Prostate gland (tissue), 2 donors: ENCODE results near the gene KCNA4. TPM values are rescaled to one million over a fixed set of nuclear protein-coding genes. Genes with fewer than 3 reads are reported as not detected.
"Not testable (repeated sequence)": the region's sequence is repeated elsewhere in the genome, so short reads cannot be mapped to it uniquely, and the experiment has no call there.

Source experiments
- DNase-seq: peaks from one replicate; pipeline ENCODE4 v3.0.0-alpha.2; 2019; ENCODE audit warnings: low spot score
- H3K27ac ChIP-seq, 2 donors: fragments of 200-600 bp; sonication (generic); 2 replicates each; pipeline ENCODE4 v1.5.1; 2017 to 2019
- H3K27me3 ChIP-seq: fragments of 200-600 bp; sonication (generic); replicated peaks from 2 replicates; pipeline ENCODE4 v1.5.1; 2019; ENCODE audit not compliant: insufficient read depth
- H3K36me3 ChIP-seq, 2 donors: fragments of 200-600 bp; sonication (generic); 1 replicate in 1 of 2; 2 replicates in 1 of 2; pipeline versions ENCODE4 v1.5.1 to v1.8.1; 2017 to 2019
- H3K4me1 ChIP-seq: fragments of 200-600 bp; sonication (generic); replicated peaks from 2 replicates; pipeline ENCODE4 v1.5.1; 2019
- H3K4me3 ChIP-seq, 2 donors: fragments of 200-600 bp; sonication (generic); 2 replicates each; pipeline ENCODE4 v1.5.1; 2017 to 2019
- H3K9me3 ChIP-seq: fragments of 200-600 bp; sonication (generic); 2 replicates; pipeline ENCODE4 v1.5.1; 2017
- POLR2A ChIP-seq: fragments of 450-650 bp; IDR thresholded peaks from one replicate; pipeline ENCODE4 v1.6.1; 2016; ENCODE audit warnings: antibody characterized with exemption, mild to moderate bottlenecking
- POLR2AphosphoS5 ChIP-seq: sonication (generic); formaldehyde crosslinking; IDR thresholded peaks from one replicate; pipeline ENCODE4 v1.6.1; 2017; ENCODE audit warnings: antibody characterized with exemption
- WGBS: methylation state at CpG from one replicate; pipeline ENCODE4 v1.1.5; 2018; 5-methylcytosine and 5-hydroxymethylcytosine counted together
- intact Hi-C: fragments of 100-400 bp; cut with DNase I; formaldehyde crosslinking; loops from one replicate; pipeline ENCODE4 v1.14.2; 2022
- total RNA-seq, 2 donors: library from RNA; depleted of rRNA; stranded (reverse); fragments of >200 nt; gene quantifications; one replicate each; pipeline ENCODE4 v1.1.0, GENCODE V29; 2016
- TF ChIP-seq, protein P1 (sequence below), 4 experiments: fragments of 200-600 bp in 2 of 4; fragments of 450-650 bp in 2 of 4; sonication (generic) in 2 of 4; IDR thresholded peaks; 1 replicate in 3 of 4; 2 replicates in 1 of 4; pipeline ENCODE4 v1.5.1; 2016 to 2019; ENCODE audit warnings: antibody characterized with exemption in 4 of 4, mild to moderate bottlenecking in 2 of 4, moderate library complexity in 2 of 4

Gene KCNA4
- total RNA-seq, 2 donors from 2014 or later: 0.51 TPM; not detected in 1

DNA sequence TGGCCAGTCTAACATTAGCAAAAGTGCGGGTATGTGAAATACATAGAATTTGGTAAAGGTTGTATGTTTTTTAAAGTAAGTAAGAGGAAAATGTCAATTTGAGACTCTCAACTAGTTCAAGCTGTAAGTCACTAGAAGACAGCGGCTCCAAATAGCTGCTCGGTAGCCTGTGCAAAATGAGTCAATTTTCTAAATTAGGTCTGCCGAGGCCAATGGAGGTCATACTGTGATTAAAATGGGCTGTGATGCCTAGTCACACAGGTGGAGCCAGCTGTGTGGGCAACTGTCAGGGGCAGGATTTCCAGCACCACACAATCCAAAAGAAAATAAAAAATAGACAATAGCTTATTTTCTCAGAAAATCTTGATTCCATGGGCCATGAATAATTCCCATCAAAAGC is 32.3 kb downstream of the KCNA4 start:
- H3K27me3 ChIP-seq: no peaks in the 10 kb centered on the region
- no peak overlapping the region for H3K4me3 ChIP-seq
- no peak for TF ChIP-seq POLR2A
- TF ChIP-seq, protein P1, sequence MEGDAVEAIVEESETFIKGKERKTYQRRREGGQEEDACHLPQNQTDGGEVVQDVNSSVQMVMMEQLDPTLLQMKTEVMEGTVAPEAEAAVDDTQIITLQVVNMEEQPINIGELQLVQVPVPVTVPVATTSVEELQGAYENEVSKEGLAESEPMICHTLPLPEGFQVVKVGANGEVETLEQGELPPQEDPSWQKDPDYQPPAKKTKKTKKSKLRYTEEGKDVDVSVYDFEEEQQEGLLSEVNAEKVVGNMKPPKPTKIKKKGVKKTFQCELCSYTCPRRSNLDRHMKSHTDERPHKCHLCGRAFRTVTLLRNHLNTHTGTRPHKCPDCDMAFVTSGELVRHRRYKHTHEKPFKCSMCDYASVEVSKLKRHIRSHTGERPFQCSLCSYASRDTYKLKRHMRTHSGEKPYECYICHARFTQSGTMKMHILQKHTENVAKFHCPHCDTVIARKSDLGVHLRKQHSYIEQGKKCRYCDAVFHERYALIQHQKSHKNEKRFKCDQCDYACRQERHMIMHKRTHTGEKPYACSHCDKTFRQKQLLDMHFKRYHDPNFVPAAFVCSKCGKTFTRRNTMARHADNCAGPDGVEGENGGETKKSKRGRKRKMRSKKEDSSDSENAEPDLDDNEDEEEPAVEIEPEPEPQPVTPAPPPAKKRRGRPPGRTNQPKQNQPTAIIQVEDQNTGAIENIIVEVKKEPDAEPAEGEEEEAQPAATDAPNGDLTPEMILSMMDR (IDR thresholded peaks at IDR 0.05): no peak
- TF ChIP-seq POLR2AphosphoS5: no peak
- H3K27ac ChIP-seq: no peak overlapping the region
- H3K9me3 ChIP-seq: no peaks in the 10 kb centered on the region
- WGBS: 82% methylated on average over 4 of the region's 4 CpGs
- intact Hi-C loops: no loop called here
- H3K36me3 ChIP-seq: no peaks in the 10 kb centered on the region
- H3K4me1 ChIP-seq: no peaks in the 10 kb centered on the region
- no peak for DNase-seq

DNA sequence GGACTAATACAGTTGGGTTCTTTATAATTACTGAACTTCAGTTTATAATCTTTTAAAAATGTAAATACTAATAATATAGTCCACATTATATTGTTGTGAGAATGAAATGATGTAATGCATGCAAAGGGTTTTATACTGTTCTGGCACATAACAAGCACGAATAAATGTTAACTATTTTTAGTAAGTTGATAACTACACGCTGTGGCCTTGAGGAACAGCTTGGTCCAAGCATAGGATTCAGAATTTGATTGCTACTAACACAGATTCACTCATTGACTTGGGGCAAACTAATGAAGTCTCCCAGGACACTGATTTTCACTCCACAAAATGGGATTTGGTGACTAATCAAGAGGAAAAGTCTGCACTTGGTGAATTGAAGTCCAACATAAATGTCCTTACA is 38.3 kb downstream of the KCNA4 start:
- no peak overlapping the region for H3K27ac ChIP-seq
- 78% methylated on average over 2 of the region's 2 CpGs for WGBS
- H3K4me1 ChIP-seq: no peaks in the 10 kb centered on the region
- H3K4me3 ChIP-seq: no peak overlapping the region
- no peaks in the 10 kb centered on the region for H3K36me3 ChIP-seq
- no peaks in the 10 kb centered on the region for H3K27me3 ChIP-seq
- no peaks in the 10 kb centered on the region for H3K9me3 ChIP-seq
- no peak for DNase-seq
- intact Hi-C loops: no loop called here
- TF ChIP-seq, protein P1 (IDR thresholded peaks at IDR 0.05): no peak

DNA sequence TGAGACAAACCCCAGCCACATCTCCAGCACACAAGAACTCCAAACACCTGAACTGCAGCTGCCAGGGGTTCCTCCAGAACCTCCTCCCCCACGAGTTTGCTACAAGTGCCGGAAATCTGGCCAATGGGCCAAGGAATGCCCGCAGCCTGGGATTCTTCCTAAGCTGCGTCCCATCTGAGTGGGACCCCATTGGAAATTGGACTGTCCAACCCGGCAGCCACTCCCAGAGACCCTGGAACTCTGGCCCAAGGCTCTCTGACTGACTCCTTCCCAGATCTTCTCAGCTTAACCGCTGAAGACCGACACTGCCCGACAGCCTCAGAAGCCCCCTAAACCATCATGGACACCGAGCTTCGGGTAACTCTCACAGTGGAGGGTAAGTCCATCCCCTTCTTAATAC is 41.2 kb downstream of the KCNA4 start:
- WGBS: 93% methylated on average over 10 of the region's 10 CpGs
- intact Hi-C loops, H3K9me3 ChIP-seq: not testable (repeated sequence)

DNA sequence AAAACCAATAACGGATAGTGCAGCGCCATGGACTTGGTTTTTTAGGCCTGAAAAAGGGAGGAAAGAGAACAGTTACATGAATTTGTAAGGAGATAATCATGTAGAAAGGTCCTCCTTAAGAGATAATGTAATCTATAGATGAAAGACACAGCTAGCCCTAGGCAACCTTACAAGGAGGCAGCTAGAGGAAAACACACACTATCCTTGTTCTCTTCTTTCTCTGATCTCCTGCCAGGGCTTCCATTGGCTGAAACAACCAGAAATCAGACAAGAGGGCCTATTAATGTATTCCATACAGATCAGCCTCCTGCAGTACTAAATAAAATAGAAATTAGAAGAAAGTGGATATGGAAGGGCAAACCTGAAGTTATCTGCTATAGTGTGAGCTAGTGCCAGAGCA is 53.0 kb downstream of the KCNA4 start:
- H3K4me1 ChIP-seq: no peaks in the 10 kb centered on the region
- H3K4me3 ChIP-seq: no peak overlapping the region
- WGBS: 54% methylated on average over 2 of the region's 2 CpGs
- H3K27ac ChIP-seq: no peak overlapping the region
- H3K36me3 ChIP-seq: no peaks in the 10 kb centered on the region
- no peak for DNase-seq
- H3K9me3 ChIP-seq: no peaks in the 10 kb centered on the region
- H3K27me3 ChIP-seq: no peaks in the 10 kb centered on the region
- intact Hi-C loops: no loop called here
- TF ChIP-seq, protein P1 (IDR thresholded peaks at IDR 0.05): no peak
- TF ChIP-seq POLR2A (no peak), POLR2AphosphoS5 (no peak)

More for the DNA sequence above, 41.2 kb downstream of the KCNA4 start:
- not testable (repeated sequence) for DNase-seq, H3K4me3 ChIP-seq, H3K27ac ChIP-seq, H3K36me3 ChIP-seq, H3K27me3 ChIP-seq, H3K4me1 ChIP-seq

DNA sequence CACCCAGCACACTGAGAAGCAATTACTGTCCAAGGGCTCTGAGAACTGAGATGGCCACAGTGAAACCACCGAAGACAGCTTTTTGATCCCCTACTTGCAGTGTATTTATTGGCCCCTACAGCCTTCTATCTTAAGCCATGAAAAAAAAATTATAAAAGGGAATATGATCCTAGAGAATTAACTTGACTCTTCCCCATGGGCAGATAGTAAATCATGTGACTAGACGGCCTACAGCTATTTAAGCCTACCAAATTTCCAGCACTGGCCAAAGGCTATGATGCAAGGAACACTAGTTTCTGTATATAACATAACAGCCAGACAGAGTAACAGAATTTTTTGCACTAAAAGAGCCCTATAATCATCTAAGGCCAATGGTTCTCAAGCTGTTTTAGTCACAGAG is 53.8 kb downstream of the KCNA4 start:
- H3K4me1 ChIP-seq: no peaks in the 10 kb centered on the region
- TF ChIP-seq POLR2AphosphoS5 (no peak), POLR2A (no peak)
- TF ChIP-seq, protein P1 (IDR thresholded peaks at IDR 0.05): no peak
- no peaks in the 10 kb centered on the region for H3K27me3 ChIP-seq
- no peaks in the 10 kb centered on the region for H3K36me3 ChIP-seq
- H3K4me3 ChIP-seq: no peak overlapping the region
- no peak for DNase-seq
- H3K27ac ChIP-seq: no peak overlapping the region
- no peaks in the 10 kb centered on the region for H3K9me3 ChIP-seq
- 63% methylated on average over 2 of the region's 2 CpGs for WGBS
- intact Hi-C loops: no loop called here

DNA sequence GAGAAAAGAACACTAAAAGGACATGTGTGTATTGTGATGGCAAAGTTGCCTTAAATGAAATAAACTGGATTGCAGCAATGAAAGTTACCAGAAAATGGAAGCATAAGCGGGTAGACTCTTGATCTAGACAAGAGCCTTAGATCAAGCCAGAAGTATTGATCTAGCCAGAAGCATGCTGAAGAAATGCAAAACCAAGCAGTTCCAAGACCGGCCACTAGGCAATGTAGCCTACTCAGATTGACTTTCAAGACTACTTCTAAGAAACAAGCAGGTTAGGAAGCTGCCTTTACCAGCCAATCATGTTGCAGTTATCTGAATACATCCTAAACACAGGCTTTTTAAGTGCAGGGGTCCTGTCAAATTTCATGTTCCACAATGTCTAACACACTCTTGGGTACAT is 54.6 kb downstream of the KCNA4 start:
- H3K36me3 ChIP-seq: no peaks in the 10 kb centered on the region
- H3K27ac ChIP-seq: no peak overlapping the region
- no peaks in the 10 kb centered on the region for H3K9me3 ChIP-seq
- H3K4me3 ChIP-seq: no peak overlapping the region
- intact Hi-C loops: no loop called here
- H3K27me3 ChIP-seq: no peaks in the 10 kb centered on the region
- no peak for DNase-seq
- TF ChIP-seq, protein P1 (IDR thresholded peaks at IDR 0.05): peak in 1 of 4 experiments; percentile 18
- no peak for TF ChIP-seq POLR2AphosphoS5
- no peak for TF ChIP-seq POLR2A
- 61% methylated on average over 2 of the region's 2 CpGs for WGBS
- H3K4me1 ChIP-seq: no peaks in the 10 kb centered on the region
